ENCODE data around the gene WDFY4. TPM values are rescaled to one million over a fixed set of nuclear protein-coding genes. Genes with fewer than 3 reads are reported as not detected.

The WDFY4 gene
- total and polyA plus RNA-seq, 2 donors, result 13.0 to 25.1 TPM

DNA sequence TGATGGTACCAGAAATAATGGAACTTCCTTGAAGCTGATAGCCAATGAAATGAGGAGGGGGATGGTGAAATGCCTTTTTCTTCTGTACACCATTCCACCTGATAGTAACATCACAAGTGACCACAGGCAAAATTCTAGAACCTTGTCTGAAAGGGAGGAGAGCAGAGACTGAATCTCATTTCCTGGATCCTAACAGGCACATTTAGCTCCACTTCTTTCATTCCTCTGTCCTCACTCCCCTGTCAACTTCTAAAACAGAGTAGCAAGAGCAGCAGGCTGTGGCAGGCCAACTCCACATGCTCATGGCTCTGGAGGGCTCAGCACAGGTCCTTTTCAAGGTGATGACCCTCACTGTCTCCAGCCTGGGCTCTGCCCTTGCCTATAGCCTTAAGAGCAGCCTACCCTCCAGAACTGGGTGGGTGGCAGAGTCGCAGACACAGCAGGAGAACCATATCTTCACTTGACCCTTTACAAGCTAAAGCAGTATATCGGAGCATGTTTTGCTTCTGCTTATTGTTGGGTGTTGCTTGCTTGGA, 255.2 kb downstream of the WDFY4 start, which contains the start of gene LRRC18:
Gene LRRC18, minus strand, starts transcription at position 51 of the 536 bp plus-strand sequence. CDS start 25,685 bp downstream, outside the sequence.
- Histone ChIP-seq H3K4me1 (ENCODE audit: control insufficient read depth in 2 of 2, insufficient read depth in 2 of 2, low read length in 2 of 2) (no peaks in the 10 kb centered on the region), H3K9me3 (ENCODE audit: control insufficient read depth in 2 of 2, insufficient read depth in 1 of 2, low read length in 1 of 2) (no peaks in the 10 kb centered on the region), H3K27ac (ENCODE audit: low read depth in 1 of 2, low read length in 1 of 2) (no peak within 1 kb of the TSS), H3K27me3 (ENCODE audit: control insufficient read depth in 2 of 2, insufficient read depth in 1 of 2, low read length in 1 of 2) (no peaks in the 10 kb centered on the region), H3K4me3 (ENCODE audit: low read length in 2 of 2) (no peak within 1 kb of the TSS), H3K36me3 (ENCODE audit: control insufficient read depth in 2 of 2, insufficient read depth in 2 of 2, low read length in 1 of 2) (no peaks in the 10 kb centered on the region)
- WGBS, result 97% methylated on average over 2 of the region's 2 CpGs
- no peak for DNase-seq (ENCODE audit: low read depth in 6 of 9, low spot score in 9 of 9)

DNA sequence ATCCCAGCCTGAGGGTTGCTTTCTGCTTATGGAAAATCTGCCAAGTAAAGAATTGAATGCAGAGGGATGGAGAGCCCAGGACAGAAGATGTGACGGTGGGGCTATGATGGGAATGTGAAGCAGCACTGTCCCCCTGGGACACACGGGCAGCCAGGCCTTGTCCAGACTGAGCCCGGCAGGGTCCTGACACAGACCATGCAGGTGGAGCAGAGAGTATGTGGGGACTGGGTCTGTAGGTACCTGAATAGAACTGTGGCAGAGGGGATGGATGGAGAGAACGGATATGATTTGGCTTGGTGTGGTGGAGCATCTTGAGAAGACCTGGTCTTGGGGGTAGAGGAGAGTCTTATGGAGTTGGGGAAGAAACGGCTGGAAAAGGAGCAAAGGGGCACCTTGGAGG, 255.7 kb downstream of the WDFY4 start:
- Histone ChIP-seq H3K9me3 (ENCODE audit: control insufficient read depth in 2 of 2, insufficient read depth in 1 of 2, low read length in 1 of 2) (no peaks in the 10 kb centered on the region), H3K4me1 (ENCODE audit: control insufficient read depth in 2 of 2, insufficient read depth in 2 of 2, low read length in 2 of 2) (no peaks in the 10 kb centered on the region), H3K36me3 (ENCODE audit: control insufficient read depth in 2 of 2, insufficient read depth in 2 of 2, low read length in 1 of 2) (no peaks in the 10 kb centered on the region), H3K27me3 (ENCODE audit: control insufficient read depth in 2 of 2, insufficient read depth in 1 of 2, low read length in 1 of 2) (no peaks in the 10 kb centered on the region), H3K27ac (ENCODE audit: low read depth in 1 of 2, low read length in 1 of 2) (no peak overlapping the region), H3K4me3 (ENCODE audit: low read length in 2 of 2) (no peak overlapping the region)
- WGBS, result 97% methylated on average over 5 of the region's 5 CpGs
- no peak for DNase-seq (ENCODE audit: low read depth in 6 of 9, low spot score in 9 of 9)

DNA sequence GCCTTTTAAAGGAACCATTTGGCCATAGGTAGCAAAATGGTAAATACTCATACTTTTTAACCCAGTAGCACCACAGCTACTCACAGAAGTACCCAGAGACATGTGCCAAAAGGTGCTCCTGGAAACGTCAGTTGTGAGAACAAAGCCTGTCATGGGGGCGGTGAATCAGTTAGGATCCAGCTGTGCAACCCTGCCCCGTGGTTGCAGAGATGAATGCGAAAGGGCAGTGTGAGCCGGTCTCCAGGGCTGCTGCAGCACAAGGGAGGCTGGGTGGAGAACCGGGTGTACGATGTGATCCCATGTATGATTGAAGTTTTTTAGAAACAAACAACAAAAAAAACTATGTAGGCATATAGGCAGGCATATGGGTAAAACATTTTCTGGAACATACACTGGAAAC, 256.3 kb downstream of the WDFY4 start:
- H3K9me3 ChIP-seq (ENCODE audit: control insufficient read depth in 2 of 2, insufficient read depth in 1 of 2, low read length in 1 of 2), result no peaks in the 10 kb centered on the region
- 85% methylated on average over 7 of the region's 7 CpGs for WGBS
- no peak overlapping the region for H3K27ac ChIP-seq (ENCODE audit: low read depth in 1 of 2, low read length in 1 of 2)
- DNase-seq (ENCODE audit: low read depth in 6 of 9, low spot score in 9 of 9), result peak in 1 of 9 donors; percentile 9
- no peaks in the 10 kb centered on the region for H3K36me3 ChIP-seq (ENCODE audit: control insufficient read depth in 2 of 2, insufficient read depth in 2 of 2, low read length in 1 of 2)
- no peaks in the 10 kb centered on the region for H3K27me3 ChIP-seq (ENCODE audit: control insufficient read depth in 2 of 2, insufficient read depth in 1 of 2, low read length in 1 of 2)
- H3K4me3 ChIP-seq (ENCODE audit: low read length in 2 of 2), result no peak overlapping the region
- H3K4me1 ChIP-seq (ENCODE audit: control insufficient read depth in 2 of 2, insufficient read depth in 2 of 2, low read length in 2 of 2), result no peaks in the 10 kb centered on the region

DNA sequence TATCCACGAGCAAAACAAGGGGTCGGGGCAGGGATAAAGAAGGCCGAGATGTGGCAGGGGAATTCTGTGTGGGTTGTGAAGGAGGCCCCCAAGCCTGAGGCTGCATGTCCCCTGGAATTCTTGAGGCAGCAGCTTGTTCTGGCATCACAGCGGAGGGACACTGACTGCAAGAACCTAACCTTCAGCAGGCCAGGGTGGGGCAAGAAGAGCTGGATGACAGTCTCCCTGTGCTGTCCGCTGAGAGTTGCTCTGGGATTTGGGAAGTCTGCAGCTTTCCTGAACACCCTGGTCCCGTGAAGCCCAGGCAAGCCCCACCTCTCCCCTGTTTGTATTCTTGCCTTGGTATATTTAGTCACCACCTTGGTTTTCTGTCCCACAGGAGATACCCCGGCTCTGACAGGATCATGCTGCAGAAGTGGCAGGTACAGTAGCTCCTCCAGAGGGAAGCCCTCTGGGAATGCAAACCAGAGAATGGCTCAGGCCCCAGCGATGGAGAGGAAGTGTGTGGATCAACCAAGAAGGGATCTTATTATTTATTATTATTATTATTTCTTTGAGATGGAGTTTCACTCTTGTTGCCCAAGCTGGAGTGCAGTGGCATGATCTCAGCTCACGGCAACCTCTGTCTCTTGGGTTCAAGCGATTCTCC, 256.9 kb downstream of the WDFY4 start:
- no peaks in the 10 kb centered on the region for H3K27me3 ChIP-seq (ENCODE audit: control insufficient read depth in 2 of 2, insufficient read depth in 1 of 2, low read length in 1 of 2)
- no peaks in the 10 kb centered on the region for H3K36me3 ChIP-seq (ENCODE audit: control insufficient read depth in 2 of 2, insufficient read depth in 2 of 2, low read length in 1 of 2)
- WGBS, result 97% methylated on average over 10 of the region's 10 CpGs
- H3K4me1 ChIP-seq (ENCODE audit: control insufficient read depth in 2 of 2, insufficient read depth in 2 of 2, low read length in 2 of 2), result no peaks in the 10 kb centered on the region
- no peak overlapping the region for H3K4me3 ChIP-seq (ENCODE audit: low read length in 2 of 2)
- DNase-seq (ENCODE audit: low read depth in 6 of 9, low spot score in 9 of 9), result no peak
- H3K9me3 ChIP-seq (ENCODE audit: control insufficient read depth in 2 of 2, insufficient read depth in 1 of 2, low read length in 1 of 2), result no peaks in the 10 kb centered on the region
- no peak overlapping the region for H3K27ac ChIP-seq (ENCODE audit: low read depth in 1 of 2, low read length in 1 of 2)

DNA sequence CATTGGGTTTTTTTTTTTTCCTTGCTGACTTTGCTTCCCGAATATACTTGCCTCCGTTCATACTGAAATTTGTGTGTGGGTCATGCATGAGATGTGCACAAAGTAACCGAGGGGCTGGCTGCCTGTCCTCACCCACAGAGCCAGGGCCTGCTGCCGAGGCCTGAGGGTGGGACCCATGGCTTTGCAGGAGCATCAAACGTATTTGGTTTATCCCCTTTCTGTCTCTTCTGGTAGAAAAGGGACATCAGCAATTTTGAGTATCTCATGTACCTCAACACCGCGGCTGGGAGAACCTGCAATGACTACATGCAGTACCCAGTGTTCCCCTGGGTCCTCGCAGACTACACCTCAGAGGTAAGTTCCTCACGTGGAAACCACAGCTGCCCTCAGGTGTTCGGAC, 258.4 kb downstream of the WDFY4 start:
- Histone ChIP-seq H3K4me1 (ENCODE audit: control insufficient read depth in 2 of 2, insufficient read depth in 2 of 2, low read length in 2 of 2) (no peaks in the 10 kb centered on the region), H3K4me3 (ENCODE audit: low read length in 2 of 2) (no peak overlapping the region), H3K27me3 (ENCODE audit: control insufficient read depth in 2 of 2, insufficient read depth in 1 of 2, low read length in 1 of 2) (no peaks in the 10 kb centered on the region), H3K36me3 (ENCODE audit: control insufficient read depth in 2 of 2, insufficient read depth in 2 of 2, low read length in 1 of 2) (no peaks in the 10 kb centered on the region), H3K27ac (ENCODE audit: low read depth in 1 of 2, low read length in 1 of 2) (no peak overlapping the region), H3K9me3 (ENCODE audit: control insufficient read depth in 2 of 2, insufficient read depth in 1 of 2, low read length in 1 of 2) (no peaks in the 10 kb centered on the region)
- DNase-seq (ENCODE audit: low read depth in 6 of 9, low spot score in 9 of 9), result no peak
- WGBS, result 96% methylated on average over 10 of the region's 10 CpGs

DNA sequence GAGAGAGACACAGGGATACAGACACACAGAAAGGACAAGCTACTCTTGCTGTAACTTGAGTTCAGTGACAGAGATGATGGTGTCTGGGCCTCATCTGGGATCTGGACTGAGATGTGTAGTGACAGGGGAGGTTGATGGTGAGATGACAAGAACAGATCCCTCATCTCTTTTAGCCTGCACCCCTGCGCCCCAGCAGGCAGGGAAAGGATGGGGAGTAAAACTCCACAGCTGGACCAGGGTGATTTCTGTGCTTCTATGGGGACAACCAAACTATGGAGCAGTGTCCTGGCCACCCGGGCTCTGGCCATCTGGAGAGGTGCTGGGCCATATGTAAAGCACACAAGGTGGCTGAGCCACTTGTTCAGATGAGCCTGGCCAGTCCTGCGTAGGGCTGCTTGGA, 259.5 kb downstream of the WDFY4 start:
- DNase-seq (ENCODE audit: low read depth in 6 of 9, low spot score in 9 of 9), result no peak
- H3K4me3 ChIP-seq (ENCODE audit: low read length in 2 of 2), result no peak overlapping the region
- H3K4me1 ChIP-seq (ENCODE audit: control insufficient read depth in 2 of 2, insufficient read depth in 2 of 2, low read length in 2 of 2), result no peaks in the 10 kb centered on the region
- H3K9me3 ChIP-seq (ENCODE audit: control insufficient read depth in 2 of 2, insufficient read depth in 1 of 2, low read length in 1 of 2), result no peaks in the 10 kb centered on the region
- WGBS, result 98% methylated on average over 3 of the region's 3 CpGs
- H3K36me3 ChIP-seq (ENCODE audit: control insufficient read depth in 2 of 2, insufficient read depth in 2 of 2, low read length in 1 of 2), result no peaks in the 10 kb centered on the region
- no peaks in the 10 kb centered on the region for H3K27me3 ChIP-seq (ENCODE audit: control insufficient read depth in 2 of 2, insufficient read depth in 1 of 2, low read length in 1 of 2)
- H3K27ac ChIP-seq (ENCODE audit: low read depth in 1 of 2, low read length in 1 of 2), result no peak overlapping the region

DNA sequence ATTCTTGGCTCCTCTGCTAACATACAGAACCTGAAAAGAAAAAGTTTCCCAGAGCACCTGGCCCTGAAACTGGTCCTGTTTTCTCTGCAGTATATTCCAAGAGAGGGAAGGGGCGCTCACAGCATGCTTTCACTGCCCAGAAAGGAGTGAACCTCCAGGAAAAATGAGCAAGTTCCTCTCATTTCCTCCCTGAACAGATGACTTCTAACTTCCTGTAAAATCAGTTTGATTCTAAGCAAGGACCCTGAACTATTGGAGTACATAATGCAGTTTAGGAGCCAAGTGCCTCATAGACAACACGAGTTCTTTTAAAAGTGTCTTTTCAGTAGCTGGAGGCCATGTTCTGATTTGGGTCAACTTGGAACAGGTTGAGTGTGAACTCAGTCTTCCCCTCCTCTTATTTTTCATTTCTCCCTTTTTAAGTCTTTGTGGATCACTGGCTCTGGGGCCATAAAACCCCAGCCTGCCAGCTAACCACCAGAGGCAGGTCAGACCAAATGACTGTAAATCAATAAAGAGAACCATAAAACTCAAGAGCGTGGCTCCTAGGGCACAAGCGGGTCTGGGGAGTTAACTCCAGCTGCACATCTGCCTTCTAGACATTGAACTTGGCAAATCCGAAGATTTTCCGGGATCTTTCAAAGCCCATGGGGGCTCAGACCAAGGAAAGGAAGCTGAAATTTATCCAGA, 260.9 kb downstream of the WDFY4 start:
- Histone ChIP-seq H3K4me1 (ENCODE audit: control insufficient read depth in 2 of 2, insufficient read depth in 2 of 2, low read length in 2 of 2) (no peaks in the 10 kb centered on the region), H3K27ac (ENCODE audit: low read depth in 1 of 2, low read length in 1 of 2) (no peak overlapping the region), H3K9me3 (ENCODE audit: control insufficient read depth in 2 of 2, insufficient read depth in 1 of 2, low read length in 1 of 2) (no peaks in the 10 kb centered on the region), H3K27me3 (ENCODE audit: control insufficient read depth in 2 of 2, insufficient read depth in 1 of 2, low read length in 1 of 2) (no peaks in the 10 kb centered on the region), H3K36me3 (ENCODE audit: control insufficient read depth in 2 of 2, insufficient read depth in 2 of 2, low read length in 1 of 2) (no peaks in the 10 kb centered on the region), H3K4me3 (ENCODE audit: low read length in 2 of 2) (no peak overlapping the region)
- no peak for DNase-seq (ENCODE audit: low read depth in 6 of 9, low spot score in 9 of 9)
- 97% methylated on average over 6 of the region's 6 CpGs for WGBS

DNA sequence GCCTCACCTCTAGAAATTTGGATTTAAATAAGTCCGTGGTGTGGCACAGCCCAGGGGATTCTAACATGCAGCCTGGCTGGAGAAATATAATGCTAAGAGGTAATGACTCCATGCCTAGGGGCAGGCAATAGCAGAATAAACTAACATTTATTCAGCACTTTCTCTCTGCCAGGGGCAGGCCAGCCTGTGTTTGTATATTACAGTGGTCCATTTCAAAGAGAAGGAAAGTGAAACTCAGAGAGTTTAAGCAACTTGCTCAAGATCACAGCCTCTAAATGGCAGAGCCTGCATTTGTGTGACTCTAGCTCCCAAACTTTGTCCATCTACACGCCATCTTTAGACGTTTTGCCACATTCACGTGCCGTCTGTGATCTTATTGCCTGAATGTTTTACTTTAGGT, 261.7 kb downstream of the WDFY4 start:
- 97% methylated on average over 5 of the region's 5 CpGs for WGBS
- DNase-seq (ENCODE audit: low read depth in 6 of 9, low spot score in 9 of 9), result no peak
- no peaks in the 10 kb centered on the region for H3K9me3 ChIP-seq (ENCODE audit: control insufficient read depth in 2 of 2, insufficient read depth in 1 of 2, low read length in 1 of 2)

DNA sequence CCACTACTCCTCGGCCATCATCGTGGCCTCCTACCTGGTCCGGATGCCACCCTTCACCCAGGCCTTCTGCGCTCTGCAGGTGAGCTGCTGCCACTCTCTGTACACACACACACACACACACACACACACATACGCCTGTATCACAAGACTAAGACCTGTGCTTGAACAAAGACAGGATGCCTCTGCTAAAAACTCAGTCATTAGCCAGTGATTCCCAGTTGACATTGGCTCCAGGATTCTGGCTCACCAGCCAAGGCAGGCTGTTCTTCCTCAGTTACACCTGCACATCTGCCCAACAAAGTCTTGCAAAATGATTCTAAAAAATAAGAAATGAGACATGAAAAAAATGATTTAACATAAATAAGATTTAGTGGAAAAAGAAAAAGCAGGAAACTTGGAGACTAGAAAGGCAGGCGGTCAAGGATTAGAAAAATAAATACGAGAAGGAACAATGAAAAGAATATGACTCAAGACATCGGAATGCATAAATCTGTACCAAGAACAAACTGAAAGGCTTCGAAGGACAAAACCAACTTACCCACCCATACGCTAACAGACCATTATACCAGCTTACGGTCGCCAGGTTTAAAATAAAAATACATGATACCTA, 262.3 kb downstream of the WDFY4 start:
- H3K27ac ChIP-seq (ENCODE audit: low read depth in 1 of 2, low read length in 1 of 2), result no peak overlapping the region
- no peaks in the 10 kb centered on the region for H3K27me3 ChIP-seq (ENCODE audit: control insufficient read depth in 2 of 2, insufficient read depth in 1 of 2, low read length in 1 of 2)
- no peak for DNase-seq (ENCODE audit: low read depth in 6 of 9, low spot score in 9 of 9)
- no peaks in the 10 kb centered on the region for H3K9me3 ChIP-seq (ENCODE audit: control insufficient read depth in 2 of 2, insufficient read depth in 1 of 2, low read length in 1 of 2)
- H3K4me3 ChIP-seq (ENCODE audit: low read length in 2 of 2), result no peak overlapping the region
- H3K36me3 ChIP-seq (ENCODE audit: control insufficient read depth in 2 of 2, insufficient read depth in 2 of 2, low read length in 1 of 2), result no peaks in the 10 kb centered on the region
- no peaks in the 10 kb centered on the region for H3K4me1 ChIP-seq (ENCODE audit: control insufficient read depth in 2 of 2, insufficient read depth in 2 of 2, low read length in 2 of 2)
- WGBS, result 97% methylated on average over 12 of the region's 12 CpGs

More for the DNA sequence above, 261.7 kb downstream of the WDFY4 start:
- H3K36me3 ChIP-seq (ENCODE audit: control insufficient read depth in 2 of 2, insufficient read depth in 2 of 2, low read length in 1 of 2), result no peaks in the 10 kb centered on the region
- H3K27me3 ChIP-seq (ENCODE audit: control insufficient read depth in 2 of 2, insufficient read depth in 1 of 2, low read length in 1 of 2), result no peaks in the 10 kb centered on the region
- H3K4me3 ChIP-seq (ENCODE audit: low read length in 2 of 2), result no peak overlapping the region
- H3K27ac ChIP-seq (ENCODE audit: low read depth in 1 of 2, low read length in 1 of 2), result no peak overlapping the region
- no peaks in the 10 kb centered on the region for H3K4me1 ChIP-seq (ENCODE audit: control insufficient read depth in 2 of 2, insufficient read depth in 2 of 2, low read length in 2 of 2)
